AG08395 (cell line): ENCODE data around the gene METTL6.
"Not testable (repeated sequence)": the region's sequence is repeated elsewhere in the genome, so short reads cannot be mapped to it uniquely, and the experiment has no call there.

Experiments used
- DNase-seq: peaks from one replicate; pipeline ENCODE4 v3.0.0; 2012; ENCODE audit warnings: mixed read lengths, low spot score

The METTL6 gene

DNA sequence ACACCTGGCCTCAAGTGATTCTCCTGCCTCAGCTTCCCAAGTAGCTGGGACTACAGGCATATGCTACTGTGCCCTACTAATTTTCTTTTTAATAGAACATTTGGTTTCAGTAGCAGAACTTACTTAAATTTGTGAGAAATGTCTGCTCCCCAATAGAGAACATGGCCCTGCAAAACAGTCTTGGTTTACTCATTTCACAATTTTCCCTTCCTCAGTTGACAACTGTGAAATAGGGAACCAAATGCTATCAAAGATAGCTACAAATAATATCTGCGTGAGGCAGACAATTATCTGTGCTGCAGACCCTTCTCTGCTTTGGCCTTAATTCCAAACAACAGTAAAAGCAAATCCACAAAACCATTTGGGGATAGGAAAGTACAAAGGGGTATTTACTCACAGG is 22.6 kb downstream of the METTL6 start:
- DNase-seq, result no peak

DNA sequence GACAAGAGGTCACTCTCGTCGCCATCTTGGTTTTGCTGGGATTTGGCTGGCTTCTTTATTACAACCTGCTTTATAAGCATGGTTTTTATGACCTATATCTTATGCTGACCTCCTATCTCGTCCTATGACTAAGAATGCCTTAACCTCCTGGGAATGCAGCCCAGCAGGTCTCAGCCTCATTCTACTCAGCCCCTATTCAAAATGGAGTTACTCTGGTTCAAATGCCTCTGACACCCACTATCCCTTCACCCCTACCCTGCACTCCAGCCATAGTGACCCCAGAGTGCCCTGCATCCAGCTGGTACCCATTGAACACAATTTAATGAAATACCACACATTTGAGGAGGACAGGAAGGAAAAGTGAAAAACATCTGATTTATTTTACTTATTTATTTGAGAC is 23.4 kb downstream of the METTL6 start:
- no peak for DNase-seq

DNA sequence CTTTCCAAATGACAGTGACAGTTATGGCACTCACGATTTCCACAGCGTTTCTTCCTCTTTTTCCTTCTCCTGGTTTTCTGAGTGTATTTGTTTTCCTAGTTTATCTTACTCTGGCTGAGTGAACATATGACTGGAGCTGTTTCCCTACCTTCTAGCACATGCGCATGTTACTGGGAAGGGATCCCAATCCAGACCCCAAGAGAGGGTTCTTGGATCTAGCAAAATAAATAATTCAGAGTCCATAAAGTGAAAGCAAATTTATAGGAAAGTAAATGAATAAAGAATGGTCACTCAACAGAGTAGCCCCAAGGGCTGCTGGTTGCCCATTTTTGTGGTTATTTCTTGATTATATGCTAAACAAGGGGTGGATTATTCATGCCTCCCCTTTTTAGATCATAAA is 23.8 kb downstream of the METTL6 start:
- no peak for DNase-seq

DNA sequence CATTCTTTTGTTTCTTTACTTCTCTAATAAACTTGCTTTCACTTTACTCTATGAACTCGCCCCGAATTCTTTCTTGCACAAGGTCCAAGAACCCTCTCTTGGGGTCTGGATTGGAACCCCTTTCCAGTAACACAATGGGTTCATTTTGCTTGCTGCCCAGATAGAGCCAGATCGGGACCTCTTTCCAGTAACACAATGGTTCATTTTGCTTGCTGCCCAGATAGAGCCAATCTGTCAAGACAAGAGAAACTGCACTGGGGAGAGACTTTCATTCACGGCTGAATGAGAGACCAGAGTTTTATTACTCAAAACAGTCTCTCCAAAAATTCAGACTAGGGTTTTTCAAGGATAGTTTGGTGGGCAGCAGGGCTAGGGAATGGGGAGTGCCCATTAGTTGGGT is 25.4 kb downstream of the METTL6 start:
- no peak for DNase-seq

DNA sequence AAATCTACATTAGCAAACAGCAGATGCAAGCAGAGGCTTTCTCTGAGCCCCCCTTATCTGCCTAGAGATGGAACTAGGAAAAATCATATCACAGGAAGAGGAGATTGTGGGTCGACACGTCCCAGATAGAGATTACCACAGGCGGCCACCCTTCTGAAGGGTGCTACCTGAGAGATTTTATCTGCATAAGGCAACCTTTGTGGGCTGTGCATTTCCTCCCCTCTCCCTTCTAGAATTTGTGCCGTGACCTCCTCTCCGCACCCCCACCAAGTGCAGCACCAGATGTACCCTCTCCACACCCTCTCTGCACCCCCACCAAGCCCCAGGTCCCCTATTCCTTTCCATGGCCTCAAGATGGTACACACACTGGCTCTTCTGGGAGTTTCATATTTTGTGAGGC is 27.4 kb downstream of the METTL6 start:
- DNase-seq, result no peak

DNA sequence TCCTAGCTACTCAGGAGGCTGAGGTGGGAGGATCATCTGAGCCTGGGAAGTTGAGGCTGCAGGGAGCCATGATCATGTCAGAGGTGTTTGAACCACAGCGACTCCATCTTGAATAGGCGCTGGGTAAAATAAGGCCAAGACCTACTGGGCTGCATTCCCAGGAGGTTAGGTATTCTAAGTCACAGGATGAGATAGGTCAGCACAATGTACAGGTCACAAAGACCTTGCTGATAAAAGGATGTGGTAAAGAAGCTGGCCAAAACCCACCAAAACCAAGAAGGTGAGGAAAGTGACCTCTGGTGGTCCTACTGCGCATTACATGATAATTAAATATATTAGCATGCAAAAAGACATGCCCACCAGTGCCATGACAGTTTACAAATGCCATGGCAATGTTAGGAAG is 28.6 kb downstream of the METTL6 start:
- DNase-seq, result peak; percentile 12

DNA sequence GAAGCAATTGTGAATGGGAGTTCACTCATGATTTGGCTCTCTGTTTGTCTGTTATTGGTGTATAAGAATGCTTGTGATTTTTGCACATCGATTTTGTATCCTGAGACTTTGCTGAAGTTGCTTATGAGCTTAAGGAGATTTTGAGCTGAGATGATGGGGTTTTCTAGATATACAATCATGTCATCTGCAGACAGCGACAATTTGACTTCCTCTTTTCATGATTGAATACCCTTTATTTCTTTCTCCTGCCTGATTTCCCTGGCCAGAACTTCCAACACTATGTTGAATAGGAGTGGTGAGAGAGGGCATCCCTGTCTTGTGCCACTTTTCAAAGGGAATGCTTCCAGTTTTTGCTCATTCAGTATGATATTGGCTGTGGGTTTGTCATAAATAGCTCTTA is 34.1 kb downstream of the METTL6 start:
- DNase-seq, result not testable (repeated sequence)

DNA sequence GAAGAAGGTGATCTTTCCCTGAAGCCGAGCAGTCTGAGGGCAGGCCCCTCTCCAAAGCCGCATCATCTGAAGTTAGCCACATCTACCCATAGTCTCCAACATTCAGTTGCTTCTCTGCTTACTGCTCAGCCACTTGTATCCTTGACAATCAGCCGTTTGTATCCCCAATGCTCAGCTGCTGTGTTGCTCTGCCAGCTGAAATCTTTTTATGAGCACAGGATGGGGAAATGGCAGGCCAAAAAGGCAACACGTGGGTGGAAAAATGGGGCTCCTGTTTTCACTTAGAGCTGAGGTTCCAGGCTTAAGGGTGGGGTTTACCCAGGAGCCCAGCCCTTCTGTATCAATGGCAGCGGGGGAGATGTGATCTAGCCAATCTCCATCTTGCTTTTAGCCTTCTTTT is 36.3 kb downstream of the METTL6 start:
- DNase-seq, result no peak

DNA sequence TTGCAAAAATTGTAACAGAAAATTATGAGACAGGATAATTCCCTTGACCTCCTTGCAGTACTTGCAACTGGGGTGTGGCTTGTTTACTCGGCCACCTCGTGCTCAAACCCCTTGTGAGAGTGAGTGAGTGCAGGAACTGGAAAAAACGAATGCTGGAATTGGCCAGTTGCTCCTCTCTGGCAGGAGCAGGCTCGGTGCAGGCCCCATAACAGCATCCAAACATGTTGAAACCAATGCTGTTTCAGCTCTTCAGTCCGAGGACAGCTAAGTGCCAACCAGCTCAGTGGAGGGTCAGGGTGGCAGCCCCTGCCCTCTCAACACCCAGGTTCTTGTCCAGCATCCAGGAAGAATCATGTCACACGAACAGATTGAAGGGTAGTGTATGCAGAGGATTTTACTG is 36.9 kb downstream of the METTL6 start:
- DNase-seq, result no peak

DNA sequence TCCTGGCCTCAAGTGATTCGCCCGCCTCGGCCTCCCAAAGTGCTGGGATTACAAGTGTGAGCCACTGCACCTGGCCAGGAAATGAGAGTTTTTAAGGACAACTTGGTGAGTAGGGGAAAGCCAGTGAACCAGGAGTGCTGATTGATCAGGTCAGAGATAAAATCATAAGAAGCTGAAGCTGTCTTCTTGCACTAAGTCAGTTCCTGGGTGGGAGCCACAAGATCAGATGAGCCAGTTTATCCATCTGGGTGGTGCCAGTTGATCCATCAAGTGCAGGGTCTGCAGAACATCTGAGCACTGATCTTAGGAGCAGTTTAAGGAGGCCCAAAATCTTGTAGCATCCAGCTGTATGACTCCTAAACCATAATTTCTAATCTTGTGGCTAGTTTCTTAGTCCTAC is 39.0 kb downstream of the METTL6 start:
- DNase-seq, result not testable (repeated sequence)

DNA sequence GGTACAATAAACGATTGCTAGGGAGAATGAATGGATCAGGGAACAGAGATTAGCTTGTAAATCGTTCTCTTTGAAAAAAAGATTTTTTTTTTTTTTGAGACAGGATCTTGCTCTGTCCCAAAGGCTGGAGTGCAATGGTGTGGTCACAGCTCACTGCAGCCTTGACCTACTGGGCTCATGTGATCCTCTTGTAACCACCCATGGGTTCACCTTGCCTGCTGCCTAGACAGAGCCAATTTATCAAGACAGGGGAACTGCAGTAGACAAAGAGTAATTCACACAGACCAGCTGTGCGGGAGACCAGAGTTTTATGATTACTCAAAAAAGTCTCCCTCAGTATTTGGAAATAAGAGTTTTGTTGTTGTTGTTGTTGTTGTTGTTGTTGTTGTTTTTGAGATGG is 39.6 kb downstream of the METTL6 start:
- no peak for DNase-seq

DNA sequence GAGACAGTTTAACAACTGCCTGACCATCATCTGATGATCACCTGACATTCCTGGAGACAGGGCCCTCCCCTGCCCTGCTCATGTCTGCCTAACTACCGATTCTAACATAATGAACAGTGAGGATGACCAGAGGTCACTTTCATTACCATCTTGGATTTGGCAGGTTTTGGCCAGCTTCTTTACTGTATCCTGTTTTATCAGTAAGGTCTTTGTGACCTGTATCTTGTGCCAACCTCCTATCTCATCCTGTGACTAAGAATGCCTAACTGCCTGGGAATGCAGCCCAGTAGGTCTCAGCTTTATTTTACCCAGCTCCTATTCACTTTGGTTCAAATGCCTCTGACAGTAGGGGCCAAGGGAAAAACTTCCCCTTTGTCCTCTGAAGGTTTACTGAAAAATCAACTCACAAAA is 40.2 kb downstream of the METTL6 start:
- DNase-seq, result no peak

DNA sequence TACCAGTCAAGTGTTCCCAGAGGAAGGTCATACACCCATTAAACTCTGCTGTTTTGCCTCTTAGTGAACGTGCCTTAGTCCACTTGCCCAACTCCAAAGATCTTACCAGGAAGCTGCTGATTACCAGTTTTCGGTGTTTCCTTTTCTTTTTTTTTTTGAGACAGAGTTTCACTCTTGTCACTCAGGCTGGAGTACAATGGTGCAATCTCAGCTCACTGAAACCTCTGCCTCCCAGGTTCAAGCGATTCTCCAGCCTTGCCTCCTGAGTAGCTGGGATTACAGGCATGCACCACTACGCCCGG is 40.7 kb downstream of the METTL6 start:
- not testable (repeated sequence) for DNase-seq

DNA sequence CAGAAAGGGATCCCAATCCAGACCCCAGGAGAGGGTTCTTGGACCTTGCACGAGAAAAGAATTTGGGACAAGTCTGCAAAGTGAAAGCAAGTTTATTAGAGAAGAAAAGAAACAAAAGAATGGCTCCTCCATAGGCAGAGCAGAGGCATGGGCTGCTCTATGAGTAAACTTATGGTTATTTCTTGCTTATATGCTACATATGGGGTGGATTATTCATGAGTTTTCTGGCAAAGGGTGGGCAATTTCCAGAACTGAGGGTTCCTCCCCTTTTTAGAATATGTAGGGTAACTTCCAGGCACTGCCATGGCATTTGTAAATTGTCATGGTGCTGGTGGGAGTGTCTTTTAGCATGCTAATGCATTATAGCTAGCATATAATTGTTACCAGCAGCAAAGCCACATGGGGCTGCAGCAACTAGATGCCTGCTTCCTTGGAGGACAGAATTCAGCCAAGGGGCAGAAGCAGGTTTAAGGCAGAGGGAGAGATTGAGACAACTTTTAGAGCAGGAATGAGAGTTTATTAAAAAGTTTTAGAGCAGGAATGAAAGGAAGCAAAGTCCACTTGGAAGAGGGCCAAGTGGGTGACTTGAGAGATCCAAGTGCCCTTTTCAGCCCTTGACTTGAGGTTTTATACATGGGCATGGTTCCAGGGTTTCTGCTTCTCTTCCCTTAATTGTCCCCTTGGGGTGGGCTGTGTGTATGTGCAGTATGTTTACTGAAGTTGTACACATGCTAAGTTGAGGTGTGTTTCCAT is 41.3 kb downstream of the METTL6 start:
- no peak for DNase-seq

DNA sequence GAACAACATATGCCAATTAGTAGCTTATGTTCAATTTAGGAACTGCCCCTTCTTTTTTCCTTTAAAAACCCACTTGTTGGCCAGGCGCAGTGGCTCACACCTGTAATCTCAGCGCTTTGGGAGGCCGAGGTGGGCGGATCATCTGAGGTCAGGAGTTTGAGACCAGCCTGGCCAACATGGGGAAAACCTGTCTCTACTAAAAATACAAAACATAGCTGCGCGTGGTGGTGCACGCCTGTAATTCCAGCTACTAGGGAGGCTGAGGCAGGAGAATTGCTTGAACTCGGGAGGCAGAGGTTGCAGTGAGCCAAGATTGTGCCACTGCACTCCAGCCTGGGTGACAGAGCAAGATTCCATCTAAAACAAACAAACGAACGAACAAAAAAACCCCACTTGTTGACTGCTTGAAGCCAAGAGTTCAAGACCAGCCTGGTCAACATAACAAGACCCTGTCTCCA is 42.1 kb downstream of the METTL6 start:
- not testable (repeated sequence) for DNase-seq

DNA sequence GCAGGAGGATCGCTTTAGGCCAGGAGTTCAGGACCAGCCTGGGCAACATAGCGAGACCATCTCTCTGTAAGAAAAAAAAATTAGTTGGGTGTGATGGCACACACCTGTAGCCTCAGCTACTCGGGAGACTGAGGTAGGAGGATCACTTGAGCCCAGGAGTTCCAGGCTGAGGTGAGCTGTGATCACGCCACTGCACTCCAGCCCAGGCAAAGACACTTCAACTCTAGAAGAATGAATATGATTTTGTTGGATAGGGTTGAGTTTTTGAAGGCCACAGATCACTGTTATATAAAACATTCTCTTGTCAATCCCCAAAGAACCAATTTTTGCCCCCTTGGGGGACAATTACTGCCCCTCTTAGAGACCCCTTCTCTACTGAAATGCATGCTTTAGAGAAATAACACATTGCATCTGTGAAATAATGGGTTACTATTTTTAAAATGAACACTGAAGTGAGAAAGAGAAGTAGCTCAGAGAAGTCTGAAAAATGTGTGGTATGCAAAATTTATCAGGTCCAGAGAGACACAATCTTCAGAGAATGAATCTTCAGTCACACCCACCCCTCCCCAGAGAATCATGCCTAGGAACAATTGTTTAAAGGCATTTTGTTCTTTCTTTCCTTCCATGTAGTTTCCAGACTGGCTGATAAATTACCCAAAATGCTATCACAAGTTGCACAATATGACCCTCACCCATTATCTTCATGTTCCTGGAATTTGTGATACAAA is 42.7 kb downstream of the METTL6 start:
- no peak for DNase-seq

DNA sequence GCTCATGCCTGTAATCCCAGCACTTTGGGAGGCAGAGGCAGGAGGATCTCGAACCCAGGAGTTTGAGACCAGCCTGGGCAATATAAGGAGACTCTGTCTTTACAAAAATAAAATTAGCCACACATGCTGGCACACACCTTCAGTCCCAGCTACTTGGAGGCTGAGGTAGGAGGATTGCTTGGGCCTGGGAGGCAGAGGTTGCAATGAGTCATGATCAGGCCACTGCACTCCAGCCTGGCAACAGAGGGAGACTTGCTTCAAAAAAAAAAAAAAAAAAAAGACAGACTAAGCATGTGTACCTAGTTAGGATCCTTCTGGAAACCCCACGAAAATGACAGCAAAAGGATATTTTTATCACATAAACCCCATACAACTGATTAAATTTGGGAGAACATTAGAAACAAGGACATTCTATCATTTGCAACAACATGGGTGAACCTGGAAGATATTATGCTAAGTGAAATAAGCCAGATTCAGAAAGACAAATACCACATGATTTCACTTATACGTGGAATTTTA is 44.9 kb downstream of the METTL6 start:
- DNase-seq, result no peak

DNA sequence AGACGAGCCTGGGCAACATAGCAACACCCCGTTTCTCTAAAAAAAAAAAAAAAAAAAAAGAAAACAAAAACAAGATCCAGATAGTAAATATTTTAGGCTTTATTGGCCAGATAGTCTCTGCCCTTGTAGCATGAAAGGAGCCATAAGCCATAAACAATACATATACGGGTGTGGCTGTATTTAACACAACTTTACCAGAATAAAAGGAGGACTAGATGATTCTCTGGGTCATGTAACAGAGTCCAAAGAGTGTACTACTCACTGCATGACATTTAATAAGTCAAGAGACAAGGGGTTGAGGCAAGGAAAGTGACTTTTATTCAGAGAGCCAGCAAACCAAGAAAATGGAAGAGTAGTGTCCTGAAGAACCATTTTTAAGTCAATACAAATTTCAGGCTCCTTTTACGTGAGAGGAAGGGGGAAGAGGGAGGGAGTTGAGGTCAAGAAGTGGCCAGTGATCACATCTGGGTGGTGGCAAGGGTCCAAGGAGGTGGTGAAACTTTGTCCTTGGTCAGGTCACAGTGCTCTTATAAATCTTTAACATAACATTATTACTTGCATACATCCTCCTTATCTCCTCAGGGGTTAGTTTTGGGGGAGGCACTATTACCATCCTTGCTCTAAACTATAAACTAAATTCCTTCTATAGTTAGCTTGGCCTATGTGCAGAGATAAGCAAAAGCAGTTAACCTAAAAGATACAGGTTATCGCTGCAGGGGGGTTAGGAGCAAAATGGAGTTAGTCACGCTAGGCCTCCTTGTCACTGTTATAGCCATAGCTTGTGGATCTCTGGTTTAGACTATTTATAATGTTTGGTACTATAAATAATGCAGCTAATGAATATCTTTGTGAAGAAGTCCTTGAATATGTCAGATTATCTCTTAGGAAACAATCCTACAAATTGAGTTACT is 46.1 kb downstream of the METTL6 start:
- DNase-seq, result no peak

DNA sequence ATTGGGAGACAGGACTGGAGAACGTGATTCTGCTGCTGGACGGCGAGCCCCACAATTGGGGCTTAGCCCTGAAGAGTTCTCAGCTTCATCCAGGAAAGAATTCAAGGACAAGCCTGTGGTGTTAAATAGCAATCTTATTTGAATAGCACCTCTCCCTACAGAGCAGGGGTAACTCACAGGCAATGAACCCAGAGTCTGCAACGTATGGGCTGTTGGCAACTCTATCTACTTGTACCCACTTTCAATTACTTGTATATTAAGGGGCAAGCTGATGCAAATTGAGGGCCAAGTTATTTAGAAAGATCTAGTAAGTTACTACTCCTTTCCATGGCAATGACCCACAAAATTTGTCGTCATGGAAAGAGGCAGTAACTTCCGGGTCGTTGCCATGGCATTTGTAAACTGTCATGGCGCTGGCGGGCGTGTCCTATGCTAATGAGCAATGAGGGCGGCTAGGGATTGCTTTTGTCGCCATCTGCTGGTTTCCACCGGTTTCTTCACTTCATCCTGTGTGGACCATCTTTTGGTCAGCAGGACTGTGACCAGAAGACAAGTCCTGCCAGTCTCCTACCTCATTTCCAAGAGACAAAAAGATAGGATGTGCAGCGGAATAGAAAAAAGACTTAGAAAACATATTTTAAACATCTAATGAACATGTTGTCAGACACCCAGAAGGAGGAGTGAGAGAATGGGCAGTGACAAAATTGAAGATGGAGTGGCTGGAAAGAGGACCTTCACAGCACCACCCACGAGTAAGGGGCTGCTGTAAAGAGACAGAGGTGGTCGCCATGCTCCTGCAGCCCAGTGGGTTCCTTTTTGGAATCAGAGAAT is 49.2 kb downstream of the METTL6 start:
- peak; percentile 83 for DNase-seq

DNA sequence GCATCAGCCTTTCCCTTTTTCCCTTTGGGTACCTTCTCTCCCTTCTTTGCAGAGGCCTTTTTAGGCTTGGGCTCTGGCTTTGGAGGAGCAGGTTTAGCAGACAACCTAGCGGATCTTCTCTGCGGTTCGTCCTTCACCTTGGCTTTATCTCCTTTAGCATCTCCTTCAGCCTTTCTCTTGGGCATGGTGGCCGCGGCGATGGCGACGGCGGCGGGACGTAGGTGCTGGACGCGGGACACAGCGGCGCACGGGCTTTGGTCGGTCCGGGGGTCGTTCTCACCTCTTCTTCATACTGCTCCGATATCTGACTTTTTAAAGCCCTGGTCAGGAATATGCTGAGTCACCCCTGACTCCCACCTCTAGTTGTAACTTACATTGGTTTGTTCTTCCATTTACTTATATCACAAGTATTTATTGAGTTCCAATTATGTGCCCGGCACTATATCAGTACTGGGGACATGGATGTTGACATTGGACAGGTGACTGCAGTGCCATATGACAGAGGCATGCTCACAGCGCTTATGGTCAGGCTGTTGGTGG is 51.8 kb downstream of the METTL6 start:
- DNase-seq, result no peak

DNA sequence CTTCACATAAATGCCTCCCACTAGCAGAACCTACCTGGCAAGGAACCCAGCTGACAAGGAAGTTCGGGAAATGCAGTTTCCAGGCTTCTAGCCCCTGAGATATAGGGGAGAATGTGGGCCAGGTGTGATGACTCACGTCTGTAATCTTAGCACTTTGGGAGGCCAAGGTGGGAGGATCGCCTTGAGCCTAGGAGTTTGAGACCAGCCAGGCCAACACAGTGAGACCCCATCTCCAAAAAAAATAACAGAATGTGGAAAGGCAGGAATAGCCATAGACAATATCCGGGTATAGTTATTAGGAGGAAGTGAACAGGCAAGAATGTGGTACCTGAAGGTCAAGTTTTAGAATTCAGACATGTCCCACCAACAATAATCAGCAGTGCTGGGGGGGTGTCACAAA is 54.4 kb downstream of the METTL6 start:
- no peak for DNase-seq
